ENCODE results near the gene KRTAP9-1.
"Not testable (repeated sequence)": the region's sequence is repeated elsewhere in the genome, so short reads cannot be mapped to it uniquely, and the experiment has no call there.

The KRTAP9-1 gene, protein sequence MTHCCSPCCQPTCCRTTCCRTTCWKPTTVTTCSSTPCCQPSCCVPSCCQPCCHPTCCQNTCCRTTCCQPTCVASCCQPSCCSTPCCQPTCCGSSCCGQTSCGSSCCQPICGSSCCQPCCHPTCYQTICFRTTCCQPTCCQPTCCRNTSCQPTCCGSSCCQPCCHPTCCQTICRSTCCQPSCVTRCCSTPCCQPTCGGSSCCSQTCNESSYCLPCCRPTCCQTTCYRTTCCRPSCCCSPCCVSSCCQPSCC

GRCh38 chr17:41189837-41190318, at the start of gene KRTAP9-1:
Gene KRTAP9-1 (plus strand): TSS chr17:41189887. CDS start chr17:41189887, 0 bp downstream.
- DNase-seq = not testable (repeated sequence)

GRCh38 chr17:41140360-41141131, 49.1 kb upstream of the KRTAP9-1 start, which contains the start of gene KRTAP4-6:
Gene KRTAP4-6 (minus strand): TSS chr17:41140544. CDS start chr17:41140487, 57 bp downstream.
- no peak for DNase-seq

DNA sequence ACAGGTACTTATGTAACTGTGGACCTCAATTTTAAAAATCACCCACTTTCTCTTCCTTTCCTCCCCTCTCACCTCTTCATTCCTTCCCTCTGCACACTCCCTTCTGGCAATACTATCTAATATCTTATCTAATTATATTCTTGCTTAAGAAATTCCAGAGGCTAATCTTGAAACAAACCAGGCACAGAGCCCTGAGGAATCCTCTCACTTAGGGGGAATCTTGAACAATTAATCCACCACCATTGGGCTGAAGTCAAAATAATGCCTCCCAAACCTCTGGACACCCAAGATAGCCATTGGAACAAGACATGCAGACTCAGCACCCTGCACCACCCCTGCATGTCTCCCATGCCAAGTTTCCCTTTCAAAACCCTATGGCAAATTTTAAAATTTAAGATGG, 48.3 kb upstream of the KRTAP9-1 start:
- no peak for DNase-seq

GRCh38 chr17:41144846-41145245, 44.8 kb upstream of the KRTAP9-1 start:
- DNase-seq = no peak

- DNase-seq = no peak
These were observed 44.4 kb upstream of the KRTAP9-1 start for GRCh38 chr17:41145261-41145660.

DNA sequence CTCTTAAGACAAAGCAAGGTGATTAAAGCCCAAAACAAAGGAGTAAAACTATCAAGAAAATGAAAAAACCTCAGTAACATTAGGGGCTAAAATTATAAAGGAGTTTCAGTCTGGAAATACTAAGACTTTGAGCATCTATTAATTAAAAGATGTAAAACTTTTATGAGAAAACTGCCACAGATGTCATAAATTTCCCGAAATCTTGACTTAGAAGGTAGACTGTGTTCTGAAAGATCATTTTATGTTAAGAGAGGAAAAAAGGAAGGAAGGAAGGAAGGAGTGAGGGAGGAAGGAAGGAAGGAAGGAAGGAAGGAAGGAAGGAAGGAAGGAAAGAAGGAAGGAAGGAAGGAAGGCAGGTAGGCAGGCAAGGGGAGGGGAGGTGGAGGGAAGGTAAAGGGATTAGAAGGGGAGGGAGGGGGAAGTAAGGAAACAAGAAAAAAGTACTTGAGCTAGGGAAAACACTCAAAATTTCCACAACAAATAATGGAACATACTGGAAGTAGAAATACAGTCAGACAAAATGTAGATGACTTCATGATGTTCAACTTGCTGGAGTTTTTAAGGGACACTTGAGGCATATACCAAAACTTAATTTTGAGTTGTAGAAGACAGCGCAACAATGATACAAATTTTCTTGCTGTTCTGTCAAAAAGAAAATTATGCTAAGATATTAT, 42.0 kb upstream of the KRTAP9-1 start:
- DNase-seq = no peak

- not testable (repeated sequence) for DNase-seq
These were observed 40.6 kb upstream of the KRTAP9-1 start for GRCh38 chr17:41148971-41149651.

- no peak for DNase-seq
These were observed 40.1 kb upstream of the KRTAP9-1 start, which contains the start of gene KRTAP4-5 for GRCh38 chr17:41149652-41149985. Gene KRTAP4-5 (minus strand): TSS chr17:41149825. CDS start chr17:41149767, 58 bp downstream.

DNA sequence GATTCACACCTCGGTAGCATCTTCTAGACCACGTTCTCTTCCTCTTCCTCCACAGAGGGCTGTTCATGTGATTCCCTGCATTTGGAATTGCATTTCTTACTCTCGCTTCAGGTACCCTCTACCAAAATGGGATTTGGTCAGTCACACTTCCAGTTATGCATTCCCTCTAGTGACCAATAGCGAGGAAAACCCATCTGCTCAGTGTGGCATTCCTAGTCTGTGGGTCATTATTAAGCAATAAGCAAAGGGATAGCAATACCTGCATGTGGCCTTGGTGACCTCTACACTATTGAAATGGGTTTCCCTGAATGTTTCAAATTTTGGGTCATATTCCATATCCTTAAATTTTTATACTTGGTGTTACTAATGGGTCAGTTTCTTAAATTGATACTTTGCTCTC, 39.7 kb upstream of the KRTAP9-1 start:
- no peak for DNase-seq

GRCh38 chr17:41151525-41151924, 38.2 kb upstream of the KRTAP9-1 start:
- DNase-seq = no peak

- DNase-seq = no peak
These were observed 35.8 kb upstream of the KRTAP9-1 start for GRCh38 chr17:41153856-41154255.

DNA sequence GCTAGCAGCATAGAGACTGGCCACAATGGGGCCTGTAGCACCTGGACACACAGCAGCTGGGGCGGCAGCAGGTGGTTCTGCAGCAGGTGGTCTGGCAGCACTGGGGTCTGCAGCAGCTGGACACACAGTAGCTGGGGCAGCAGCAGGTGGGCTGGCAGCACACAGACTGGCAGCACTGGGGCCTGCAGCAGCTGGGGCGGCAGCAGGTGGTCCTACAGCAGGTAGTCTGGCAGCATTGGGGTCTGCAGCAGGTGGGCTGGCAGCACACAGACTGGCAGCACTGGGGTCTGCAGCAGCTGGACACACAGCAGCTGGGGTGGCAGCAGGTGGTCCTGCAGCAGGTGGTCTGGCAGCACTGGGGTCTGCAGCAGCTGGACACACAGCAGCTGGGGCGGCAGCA, 29.5 kb upstream of the KRTAP9-1 start:
- not testable (repeated sequence) for DNase-seq

GRCh38 chr17:41160648-41161047, 29.0 kb upstream of the KRTAP9-1 start, which contains the start of gene KRTAP4-4:
Gene KRTAP4-4 (minus strand): TSS chr17:41160748. CDS start chr17:41160691, 57 bp downstream.
- DNase-seq = no peak

- no peak for DNase-seq
These were observed 25.9 kb upstream of the KRTAP9-1 start for GRCh38 chr17:41163828-41164227.

GRCh38 chr17:41167561-41167960, 22.1 kb upstream of the KRTAP9-1 start:
- DNase-seq = no peak

DNA sequence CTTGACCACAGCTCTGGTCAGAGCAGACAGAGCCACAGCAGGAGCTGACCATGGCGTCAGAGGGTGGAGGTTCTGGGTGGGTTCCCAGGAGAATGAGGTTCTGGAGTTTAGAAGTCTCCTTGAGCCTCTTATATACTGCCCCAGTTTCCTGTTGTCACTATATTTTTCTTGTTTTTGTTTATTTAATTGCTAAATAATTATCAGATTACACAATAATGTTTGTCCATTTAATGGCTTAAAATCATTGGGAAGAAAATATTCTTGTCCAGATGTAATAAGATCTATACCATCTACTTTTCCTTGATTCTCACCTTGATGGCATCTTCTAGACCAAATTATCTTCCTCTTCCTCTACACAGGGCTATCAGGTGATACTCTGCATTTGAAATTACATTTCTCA, 21.6 kb upstream of the KRTAP9-1 start, which contains the start of gene KRTAP4-3:
KRTAP4-3 (minus strand) TSS at position 101 of the 400 bp plus-strand sequence; CDS start at position 52, 49 bp downstream.
- no peak for DNase-seq

DNA sequence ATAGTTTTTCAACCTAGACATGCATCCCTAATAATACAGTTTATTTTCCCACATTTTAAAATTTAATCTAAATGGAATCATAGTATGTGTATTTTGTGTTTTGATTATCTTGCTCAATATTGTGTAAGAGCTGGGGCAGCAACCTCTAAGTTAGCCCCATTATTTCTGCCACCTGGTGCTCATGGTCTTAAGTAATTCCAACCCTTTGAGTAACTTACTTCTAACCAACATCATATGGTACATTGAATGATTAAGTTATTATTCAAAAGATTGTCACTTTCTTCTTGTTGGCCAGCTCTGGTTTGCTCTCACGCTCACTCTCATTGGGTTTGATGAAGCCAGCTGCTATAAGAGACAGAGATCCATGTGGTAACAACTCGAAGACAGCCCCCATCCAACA, 17.8 kb upstream of the KRTAP9-1 start:
- DNase-seq = no peak

DNA sequence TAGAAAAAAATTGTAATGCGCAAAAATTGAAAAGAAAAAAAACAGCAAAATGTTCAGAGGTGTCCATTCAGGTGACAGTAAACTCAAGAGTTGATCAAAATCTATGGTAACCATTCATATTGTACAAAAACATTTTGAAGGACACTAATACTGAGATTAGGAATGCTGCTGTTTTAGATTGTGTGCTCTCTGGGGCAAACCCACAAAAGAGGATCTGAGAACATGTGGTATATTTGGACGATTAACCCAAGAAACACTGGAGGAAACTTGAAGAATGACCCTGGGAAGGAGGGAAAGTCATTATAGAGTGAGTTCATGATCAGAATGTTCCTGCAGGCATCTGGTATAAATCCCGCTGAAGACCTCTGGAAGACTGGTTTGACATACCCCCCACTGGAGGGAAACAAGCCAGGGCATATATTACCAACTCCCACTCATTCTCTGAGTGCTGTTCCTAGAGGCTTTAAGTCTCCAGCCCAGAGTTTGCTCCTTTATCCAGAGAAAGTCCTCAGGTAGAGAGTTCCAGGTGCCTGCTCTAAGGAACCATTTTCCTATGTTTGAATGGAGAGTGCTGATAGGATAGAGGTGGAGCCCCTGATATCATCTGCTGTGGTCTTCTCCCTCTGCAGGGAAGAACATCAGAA, 12.8 kb upstream of the KRTAP9-1 start:
- DNase-seq = no peak

DNA sequence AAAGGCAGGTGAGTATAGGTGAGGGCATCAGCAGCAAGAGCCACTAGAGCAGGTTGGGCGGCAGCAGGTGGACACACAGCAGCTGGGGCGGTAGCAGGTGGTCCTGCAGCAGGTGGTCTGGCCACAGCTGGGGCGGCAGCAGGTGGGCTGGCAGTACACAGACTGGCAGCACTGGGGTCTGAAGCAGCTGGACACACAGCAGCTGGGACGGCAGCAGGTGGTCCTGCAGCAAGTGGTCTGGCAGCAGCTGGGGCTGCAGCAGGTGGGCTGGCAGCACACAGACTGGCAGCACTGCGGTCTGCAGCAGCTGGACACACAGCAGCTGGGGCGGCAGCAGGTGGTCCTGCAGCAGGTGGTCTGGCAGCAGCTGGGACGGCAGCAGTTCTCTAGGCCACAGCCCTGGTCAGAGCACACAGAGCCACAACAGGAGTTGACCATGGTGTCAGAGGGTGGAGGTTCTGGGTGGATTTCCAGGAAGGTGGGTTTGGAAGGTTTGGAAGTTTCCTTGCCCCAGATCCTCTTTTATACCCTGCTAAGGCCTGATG, 11.9 kb upstream of the KRTAP9-1 start, which contains the start of gene KRTAP4-2:
KRTAP4-2 (minus strand) TSS at position 495 of the 545 bp plus-strand sequence; CDS start at position 438, 57 bp downstream.
- DNase-seq = no peak

DNA sequence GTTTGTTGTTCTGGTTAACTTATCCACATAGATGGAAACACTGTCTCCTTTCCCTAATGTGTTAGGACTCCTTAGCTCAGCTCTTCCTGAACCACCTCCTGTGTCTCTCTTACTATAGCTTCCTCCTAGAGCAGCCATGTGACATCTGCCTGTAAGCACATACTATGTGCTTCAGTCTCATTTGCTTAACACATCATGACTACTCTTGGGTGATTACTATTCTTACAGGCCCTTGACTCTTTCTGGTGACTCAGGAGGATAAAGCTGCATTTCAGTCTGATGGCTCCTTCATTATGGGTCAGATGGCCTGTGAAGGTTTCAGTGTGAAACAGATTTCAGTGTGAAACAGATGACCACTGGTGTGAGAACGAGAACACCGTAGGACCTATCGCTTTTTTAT, 11.3 kb upstream of the KRTAP9-1 start:
- DNase-seq = no peak

- no peak for DNase-seq
These were observed 10.7 kb upstream of the KRTAP9-1 start for GRCh38 chr17:41178843-41179616.
